Measurements from ENCODE around the gene FGF14. TPM values are rescaled to one million over a fixed set of nuclear protein-coding genes. Genes with fewer than 3 reads are reported as not detected.

FGF14 gene
- total and polyA plus RNA-seq, 4 donors: 19.3 to 59.7 (median 38.0) TPM

DNA sequence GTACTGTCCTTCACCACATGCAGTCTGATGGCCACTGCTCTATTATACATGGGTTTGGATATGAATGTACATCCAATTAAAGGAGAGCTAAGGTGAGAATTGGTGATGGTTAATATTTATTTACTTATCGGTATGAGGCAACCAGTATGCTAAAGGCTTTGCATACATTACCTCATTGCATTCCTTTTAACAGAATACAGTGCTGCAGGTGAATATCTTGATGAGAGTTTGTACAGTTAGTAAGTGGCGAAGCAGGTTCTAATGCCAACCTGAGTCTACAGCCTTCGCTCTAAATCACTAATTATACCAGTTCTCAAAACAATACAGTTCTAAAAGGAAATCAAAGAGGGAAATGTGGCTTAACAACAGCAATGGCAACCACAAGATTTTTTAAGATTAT lies 665.3 kb downstream of the FGF14 start:
- DNase-seq (ENCODE audit: low read depth in 4 of 6, low spot score in 6 of 6): no peak
- H3K4me3 ChIP-seq (ENCODE audit: low read depth, low read length): no peak overlapping the region
- no peaks in the 10 kb centered on the region for H3K36me3 ChIP-seq (ENCODE audit: control insufficient read depth, insufficient read depth, low read length)
- no CpG with 5 or more reads among the region's 3 CpGs for WGBS (ENCODE audit: insufficient coverage)
- H3K27ac ChIP-seq (ENCODE audit: low read depth, low read length): no peak overlapping the region
- H3K4me1 ChIP-seq (ENCODE audit: control insufficient read depth, insufficient read depth, low read length): no peaks in the 10 kb centered on the region
- no peaks in the 10 kb centered on the region for H3K9me3 ChIP-seq (ENCODE audit: control insufficient read depth, insufficient read depth, low read length)
- H3K27me3 ChIP-seq (ENCODE audit: control insufficient read depth, insufficient read depth, low read length): no peaks in the 10 kb centered on the region

DNA sequence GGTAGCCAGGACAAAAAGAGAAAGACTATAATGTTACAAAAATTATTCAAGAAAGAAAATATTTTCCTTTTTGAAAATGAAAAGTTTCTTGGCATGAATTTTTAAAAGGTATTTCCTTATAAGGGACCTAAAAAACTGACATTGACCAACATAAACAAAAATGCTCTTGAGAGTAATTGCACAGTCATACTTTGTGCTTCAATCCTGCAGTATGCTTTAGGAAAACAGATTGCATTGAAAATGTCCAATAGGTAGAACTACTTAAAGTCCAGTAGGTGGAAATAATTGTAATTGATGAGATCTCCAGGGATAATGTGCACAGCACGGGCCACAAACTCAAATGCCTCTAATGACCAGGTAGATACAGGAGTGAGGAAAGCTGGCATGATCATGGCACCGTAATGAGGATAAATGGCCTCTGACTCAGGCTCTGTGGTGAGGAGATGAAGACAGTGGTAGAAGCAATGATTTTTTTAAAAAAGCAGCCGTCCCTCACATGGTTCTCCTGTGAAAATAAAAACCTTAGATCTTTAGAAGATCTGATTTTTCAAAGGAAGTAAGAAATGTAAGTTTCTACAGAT lies 671.3 kb downstream of the FGF14 start:
- DNase-seq (ENCODE audit: low read depth in 4 of 6, low spot score in 6 of 6): peak in 1 of 6 donors; percentile 30
- Histone ChIP-seq H3K9me3 (ENCODE audit: control insufficient read depth, insufficient read depth, low read length) (no peaks in the 10 kb centered on the region), H3K4me3 (ENCODE audit: low read depth, low read length) (no peak overlapping the region), H3K27ac (ENCODE audit: low read depth, low read length) (no peak overlapping the region), H3K27me3 (ENCODE audit: control insufficient read depth, insufficient read depth, low read length) (no peaks in the 10 kb centered on the region), H3K4me1 (ENCODE audit: control insufficient read depth, insufficient read depth, low read length) (no peaks in the 10 kb centered on the region), H3K36me3 (ENCODE audit: control insufficient read depth, insufficient read depth, low read length) (no peaks in the 10 kb centered on the region)
- 68% methylated on average over 2 of the region's 3 CpGs for WGBS (ENCODE audit: insufficient coverage)

DNA sequence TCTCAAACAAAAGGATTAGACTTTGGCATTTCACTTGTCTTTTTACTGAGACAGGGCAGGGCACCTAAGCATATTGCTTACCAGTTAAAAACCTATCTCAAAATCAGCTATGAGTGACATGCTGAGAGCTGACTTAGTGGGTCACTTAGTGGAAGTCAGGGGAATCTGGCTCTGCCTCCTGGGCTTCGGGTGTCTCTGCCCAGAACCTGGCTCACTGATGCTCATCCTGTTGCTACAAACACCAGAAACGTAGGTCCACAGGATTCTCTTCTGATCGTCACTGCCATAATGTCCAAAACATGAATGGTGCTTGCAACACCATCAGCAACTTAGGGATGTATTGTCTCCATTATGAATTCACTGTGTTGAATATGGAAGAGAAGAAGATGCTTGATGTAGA lies 673.2 kb downstream of the FGF14 start:
- Histone ChIP-seq H3K4me1 (ENCODE audit: control insufficient read depth, insufficient read depth, low read length) (no peaks in the 10 kb centered on the region), H3K27ac (ENCODE audit: low read depth, low read length) (no peak overlapping the region), H3K36me3 (ENCODE audit: control insufficient read depth, insufficient read depth, low read length) (no peaks in the 10 kb centered on the region), H3K9me3 (ENCODE audit: control insufficient read depth, insufficient read depth, low read length) (no peaks in the 10 kb centered on the region), H3K4me3 (ENCODE audit: low read depth, low read length) (no peak overlapping the region), H3K27me3 (ENCODE audit: control insufficient read depth, insufficient read depth, low read length) (no peaks in the 10 kb centered on the region)
- DNase-seq (ENCODE audit: low read depth in 4 of 6, low spot score in 6 of 6): no peak
- 92% methylated on average over 2 of the region's 3 CpGs for WGBS (ENCODE audit: insufficient coverage)

DNA sequence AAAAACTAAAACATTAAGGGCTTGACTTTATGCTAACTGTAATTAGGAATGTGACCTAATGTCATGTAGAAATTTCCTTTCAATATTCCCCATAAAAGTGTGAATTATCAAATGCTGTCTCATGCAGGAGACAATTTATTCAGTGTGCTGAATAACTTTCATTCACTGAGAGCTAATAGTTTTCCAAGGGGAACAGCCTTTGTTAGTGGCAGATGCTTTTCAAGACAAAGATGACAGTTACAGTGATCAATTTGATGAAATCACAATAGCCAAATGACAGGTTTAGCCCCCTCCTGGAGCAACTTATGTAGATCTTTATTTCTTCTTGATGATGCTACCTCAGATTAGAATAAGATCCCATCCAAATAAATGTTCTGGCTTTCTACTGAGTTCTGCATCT lies 673.8 kb downstream of the FGF14 start:
- Histone ChIP-seq H3K4me3 (ENCODE audit: low read depth, low read length) (no peak overlapping the region), H3K27me3 (ENCODE audit: control insufficient read depth, insufficient read depth, low read length) (no peaks in the 10 kb centered on the region), H3K36me3 (ENCODE audit: control insufficient read depth, insufficient read depth, low read length) (no peaks in the 10 kb centered on the region), H3K9me3 (ENCODE audit: control insufficient read depth, insufficient read depth, low read length) (no peaks in the 10 kb centered on the region), H3K27ac (ENCODE audit: low read depth, low read length) (no peak overlapping the region), H3K4me1 (ENCODE audit: control insufficient read depth, insufficient read depth, low read length) (no peaks in the 10 kb centered on the region)
- no peak for DNase-seq (ENCODE audit: low read depth in 4 of 6, low spot score in 6 of 6)

DNA sequence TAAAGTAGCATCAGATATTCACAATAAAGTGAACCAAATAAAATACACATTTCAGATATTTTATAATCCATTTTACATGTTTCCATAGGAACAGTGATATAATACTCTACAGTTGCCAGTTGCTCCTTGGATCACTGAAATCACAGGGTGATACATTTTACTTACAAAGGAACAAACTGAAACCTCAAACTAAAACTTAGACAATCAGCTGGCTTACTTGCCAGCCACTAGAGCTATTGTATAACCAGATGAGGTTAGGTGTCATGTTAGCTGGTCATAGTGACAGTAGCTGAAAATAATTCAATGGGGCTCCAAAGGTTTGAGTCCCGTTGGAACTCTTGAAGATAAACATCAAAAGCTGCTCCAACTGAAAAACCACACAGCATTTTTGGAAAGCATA lies 674.7 kb downstream of the FGF14 start:
- no peaks in the 10 kb centered on the region for H3K36me3 ChIP-seq (ENCODE audit: control insufficient read depth, insufficient read depth, low read length)
- no peak for DNase-seq (ENCODE audit: low read depth in 4 of 6, low spot score in 6 of 6)
- no CpG with 5 or more reads among the region's 1 CpG for WGBS (ENCODE audit: insufficient coverage)
- H3K27ac ChIP-seq (ENCODE audit: low read depth, low read length): no peak overlapping the region
- H3K4me1 ChIP-seq (ENCODE audit: control insufficient read depth, insufficient read depth, low read length): no peaks in the 10 kb centered on the region
- H3K9me3 ChIP-seq (ENCODE audit: control insufficient read depth, insufficient read depth, low read length): no peaks in the 10 kb centered on the region
- no peak overlapping the region for H3K4me3 ChIP-seq (ENCODE audit: low read depth, low read length)
- H3K27me3 ChIP-seq (ENCODE audit: control insufficient read depth, insufficient read depth, low read length): no peaks in the 10 kb centered on the region

DNA sequence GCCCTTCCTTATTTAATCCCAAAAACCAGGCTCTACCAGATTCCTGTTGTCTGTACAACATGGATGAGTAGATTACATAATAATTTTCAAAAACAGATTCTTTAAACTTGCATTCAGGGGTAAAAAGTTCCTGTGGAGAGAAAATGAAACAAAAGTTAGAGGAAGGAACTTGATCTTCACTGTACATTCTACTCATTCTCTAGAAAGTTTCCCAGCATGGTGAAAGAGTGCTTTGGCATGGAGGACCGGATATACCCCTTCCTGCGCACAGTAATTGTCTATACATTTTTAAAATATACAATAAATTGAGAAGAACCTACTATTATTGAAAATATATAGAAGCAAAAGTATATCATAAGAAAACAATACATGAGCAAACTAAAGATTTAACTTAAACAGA lies 675.2 kb downstream of the FGF14 start:
- no peaks in the 10 kb centered on the region for H3K9me3 ChIP-seq (ENCODE audit: control insufficient read depth, insufficient read depth, low read length)
- no peak overlapping the region for H3K27ac ChIP-seq (ENCODE audit: low read depth, low read length)
- DNase-seq (ENCODE audit: low read depth in 4 of 6, low spot score in 6 of 6): no peak
- no peaks in the 10 kb centered on the region for H3K36me3 ChIP-seq (ENCODE audit: control insufficient read depth, insufficient read depth, low read length)
- no peak overlapping the region for H3K4me3 ChIP-seq (ENCODE audit: low read depth, low read length)
- no peaks in the 10 kb centered on the region for H3K4me1 ChIP-seq (ENCODE audit: control insufficient read depth, insufficient read depth, low read length)
- WGBS (ENCODE audit: insufficient coverage): no CpG with 5 or more reads among the region's 2 CpGs
- no peaks in the 10 kb centered on the region for H3K27me3 ChIP-seq (ENCODE audit: control insufficient read depth, insufficient read depth, low read length)

DNA sequence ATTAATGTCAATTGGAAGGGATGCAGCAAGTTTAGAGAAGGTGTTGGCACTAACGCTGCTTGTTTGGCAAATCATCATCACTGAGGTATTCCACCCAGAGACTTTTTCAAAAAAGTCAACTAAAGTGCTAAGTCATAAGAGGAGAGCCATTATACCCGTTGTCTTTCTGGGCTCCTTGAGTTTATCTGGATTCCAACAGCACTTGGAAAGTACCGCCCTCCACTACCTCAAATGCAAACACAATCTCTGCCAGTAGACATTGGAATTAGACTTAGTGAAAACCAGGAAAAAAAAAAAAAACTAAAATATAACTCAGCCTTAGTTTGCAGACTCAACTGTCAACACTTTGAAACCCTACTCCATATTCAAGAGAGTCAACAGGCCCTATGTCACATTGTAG lies 683.4 kb downstream of the FGF14 start:
- Histone ChIP-seq H3K4me1 (ENCODE audit: control insufficient read depth, insufficient read depth, low read length) (no peaks in the 10 kb centered on the region), H3K9me3 (ENCODE audit: control insufficient read depth, insufficient read depth, low read length) (no peaks in the 10 kb centered on the region), H3K4me3 (ENCODE audit: low read depth, low read length) (no peak overlapping the region), H3K27ac (ENCODE audit: low read depth, low read length) (no peak overlapping the region), H3K27me3 (ENCODE audit: control insufficient read depth, insufficient read depth, low read length) (no peaks in the 10 kb centered on the region), H3K36me3 (ENCODE audit: control insufficient read depth, insufficient read depth, low read length) (no peaks in the 10 kb centered on the region)
- 86% methylated on average over 1 of the region's 3 CpGs for WGBS (ENCODE audit: insufficient coverage)
- peak in 1 of 6 donors; percentile 11 for DNase-seq (ENCODE audit: low read depth in 4 of 6, low spot score in 6 of 6)

DNA sequence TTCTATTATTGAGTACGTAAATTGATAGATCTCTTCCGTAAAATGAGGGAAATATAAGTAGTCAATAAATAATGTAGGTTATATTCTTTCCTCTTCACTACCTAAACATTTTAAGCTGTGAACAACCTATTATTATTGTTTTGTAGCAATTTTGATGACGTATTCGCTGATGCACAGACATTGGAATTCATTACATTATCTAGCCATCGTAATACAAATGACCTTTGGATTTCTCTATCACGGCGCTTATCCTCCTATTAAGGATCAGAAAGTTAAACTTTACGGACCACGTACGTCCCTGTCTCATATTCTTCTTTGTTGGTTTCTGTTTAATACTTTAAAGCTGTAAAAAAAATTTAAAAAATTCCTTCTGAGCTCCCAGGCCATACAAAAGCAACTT lies 684.5 kb downstream of the FGF14 start:
- Histone ChIP-seq H3K4me1 (ENCODE audit: control insufficient read depth, insufficient read depth, low read length) (no peaks in the 10 kb centered on the region), H3K27ac (ENCODE audit: low read depth, low read length) (no peak overlapping the region), H3K9me3 (ENCODE audit: control insufficient read depth, insufficient read depth, low read length) (no peaks in the 10 kb centered on the region), H3K27me3 (ENCODE audit: control insufficient read depth, insufficient read depth, low read length) (no peaks in the 10 kb centered on the region), H3K36me3 (ENCODE audit: control insufficient read depth, insufficient read depth, low read length) (no peaks in the 10 kb centered on the region), H3K4me3 (ENCODE audit: low read depth, low read length) (no peak overlapping the region)
- no peak for DNase-seq (ENCODE audit: low read depth in 4 of 6, low spot score in 6 of 6)
- WGBS (ENCODE audit: insufficient coverage): 92% methylated on average over 2 of the region's 10 CpGs

DNA sequence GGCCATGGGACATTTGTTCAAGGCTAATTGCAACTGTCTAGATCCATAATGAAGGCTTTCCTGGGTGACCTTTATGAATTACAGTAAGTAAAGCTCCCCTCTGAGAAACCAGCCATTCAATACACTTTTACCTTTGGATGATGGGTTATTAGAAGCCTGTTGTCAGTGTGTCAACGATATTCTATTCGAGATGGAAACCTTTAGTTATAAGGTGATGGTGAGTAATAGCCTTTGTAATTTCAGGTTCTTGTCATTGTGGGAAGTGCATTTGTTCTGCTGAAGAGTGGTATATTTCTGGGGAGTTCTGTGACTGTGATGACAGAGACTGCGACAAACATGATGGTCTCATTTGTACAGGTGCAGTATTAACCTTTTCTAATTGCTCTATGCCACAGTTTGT lies 687.7 kb downstream of the FGF14 start:
- Histone ChIP-seq H3K4me3 (ENCODE audit: low read depth, low read length) (no peak overlapping the region), H3K4me1 (ENCODE audit: control insufficient read depth, insufficient read depth, low read length) (no peaks in the 10 kb centered on the region), H3K27me3 (ENCODE audit: control insufficient read depth, insufficient read depth, low read length) (no peaks in the 10 kb centered on the region), H3K27ac (ENCODE audit: low read depth, low read length) (no peak overlapping the region), H3K36me3 (ENCODE audit: control insufficient read depth, insufficient read depth, low read length) (no peaks in the 10 kb centered on the region), H3K9me3 (ENCODE audit: control insufficient read depth, insufficient read depth, low read length) (no peaks in the 10 kb centered on the region)
- WGBS (ENCODE audit: insufficient coverage): 76% methylated on average over 2 of the region's 3 CpGs
- DNase-seq (ENCODE audit: low read depth in 4 of 6, low spot score in 6 of 6): no peak

DNA sequence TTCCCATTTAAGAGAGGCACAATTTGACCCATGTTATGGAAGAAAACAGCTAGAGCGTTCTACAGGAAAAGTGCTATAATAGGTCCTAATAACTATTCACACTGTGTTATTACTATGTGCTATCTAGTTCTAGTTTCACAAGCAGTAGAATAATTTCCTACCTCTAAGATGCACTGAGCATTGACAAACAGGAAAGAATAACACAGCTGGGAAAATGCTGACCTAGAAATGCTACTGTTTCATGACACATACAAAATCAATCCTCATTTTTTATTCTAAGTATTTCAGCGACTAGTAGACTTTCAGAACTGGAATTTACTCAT lies 689.9 kb downstream of the FGF14 start:
- Histone ChIP-seq H3K4me1 (ENCODE audit: control insufficient read depth, insufficient read depth, low read length) (no peaks in the 10 kb centered on the region), H3K36me3 (ENCODE audit: control insufficient read depth, insufficient read depth, low read length) (no peaks in the 10 kb centered on the region), H3K27me3 (ENCODE audit: control insufficient read depth, insufficient read depth, low read length) (no peaks in the 10 kb centered on the region), H3K4me3 (ENCODE audit: low read depth, low read length) (no peak overlapping the region), H3K9me3 (ENCODE audit: control insufficient read depth, insufficient read depth, low read length) (no peaks in the 10 kb centered on the region), H3K27ac (ENCODE audit: low read depth, low read length) (no peak overlapping the region)
- WGBS (ENCODE audit: insufficient coverage): 80% methylated on average over 1 of the region's 2 CpGs
- no peak for DNase-seq (ENCODE audit: low read depth in 4 of 6, low spot score in 6 of 6)

Measured in spinal cord (tissue), 10 donors.